Brain microvascular endothelial cell (primary cell): ENCODE measurements around the gene MARS1.
A peak's percentile ranks its signal among the peaks of the same experiment; 100 is the strongest.

Experiments used
- DNase-seq: peaks from one replicate; pipeline ENCODE4 v3.0.0-alpha.2; 2020
- H3K27ac ChIP-seq: fragments of 250-450 bp; sonication (Bioruptor Pico); 2 replicates; pipeline ENCODE4 v1.5.1; 2020; ENCODE audit warnings: mild to moderate bottlenecking, moderate library complexity
- H3K27me3 ChIP-seq: fragments of 250-450 bp; sonication (Bioruptor Pico); replicated peaks from 2 replicates; pipeline ENCODE4 v1.5.1; 2020; ENCODE audit warnings: mild to moderate bottlenecking
- H3K36me3 ChIP-seq: fragments of 250-450 bp; sonication (Bioruptor Pico); replicated peaks from 2 replicates; pipeline ENCODE4 v1.5.1; 2020; ENCODE audit warnings: mild to moderate bottlenecking
- H3K4me3 ChIP-seq: 2 replicates; pipeline ENCODE4 v1.5.1; 2011; ENCODE audit warnings: low read depth, mild to moderate bottlenecking, control low read depth, low read length, moderate library complexity
- in situ Hi-C: cut with HindIII; loops from 2 replicates; pipeline ENCODE4 v1.10.0; 2017; ENCODE audit warnings: low sequenced_read_pairs, low pct_ligation_motif_present
- TF ChIP-seq, protein P1 (sequence below): IDR thresholded peaks from 2 replicates; pipeline ENCODE4 v1.5.1; 2011; ENCODE audit warnings: low read depth, mild to moderate bottlenecking, moderate library complexity, low read length, control low read depth, inconsistent platforms; ENCODE audit errors: missing control alignments

Gene MARS1

GRCh38 chr12:57518920-57519795 lies 31.3 kb downstream of the MARS1 start:
- Histone ChIP-seq H3K27ac (peak overlapping the region; percentile 98), H3K36me3 (peaks cover 44% of the 10 kb centered on the region), H3K27me3 (no peaks in the 10 kb centered on the region), H3K4me3 (peak overlapping the region; percentile 80)
- TF ChIP-seq, protein P1, sequence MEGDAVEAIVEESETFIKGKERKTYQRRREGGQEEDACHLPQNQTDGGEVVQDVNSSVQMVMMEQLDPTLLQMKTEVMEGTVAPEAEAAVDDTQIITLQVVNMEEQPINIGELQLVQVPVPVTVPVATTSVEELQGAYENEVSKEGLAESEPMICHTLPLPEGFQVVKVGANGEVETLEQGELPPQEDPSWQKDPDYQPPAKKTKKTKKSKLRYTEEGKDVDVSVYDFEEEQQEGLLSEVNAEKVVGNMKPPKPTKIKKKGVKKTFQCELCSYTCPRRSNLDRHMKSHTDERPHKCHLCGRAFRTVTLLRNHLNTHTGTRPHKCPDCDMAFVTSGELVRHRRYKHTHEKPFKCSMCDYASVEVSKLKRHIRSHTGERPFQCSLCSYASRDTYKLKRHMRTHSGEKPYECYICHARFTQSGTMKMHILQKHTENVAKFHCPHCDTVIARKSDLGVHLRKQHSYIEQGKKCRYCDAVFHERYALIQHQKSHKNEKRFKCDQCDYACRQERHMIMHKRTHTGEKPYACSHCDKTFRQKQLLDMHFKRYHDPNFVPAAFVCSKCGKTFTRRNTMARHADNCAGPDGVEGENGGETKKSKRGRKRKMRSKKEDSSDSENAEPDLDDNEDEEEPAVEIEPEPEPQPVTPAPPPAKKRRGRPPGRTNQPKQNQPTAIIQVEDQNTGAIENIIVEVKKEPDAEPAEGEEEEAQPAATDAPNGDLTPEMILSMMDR: no peak
- in situ Hi-C loops: no loop called here
- DNase-seq: peak; percentile 48

GRCh38 chr12:57519796-57520052 lies 31.9 kb downstream of the MARS1 start:
- DNase-seq: peak; percentile 39
- Histone ChIP-seq H3K27ac (peak overlapping the region; percentile 98), H3K36me3 (peaks cover 41% of the 10 kb centered on the region), H3K27me3 (no peaks in the 10 kb centered on the region), H3K4me3 (peak overlapping the region; percentile 80)
- TF ChIP-seq, protein P1: no peak
- in situ Hi-C loops: no loop called here

GRCh38 chr12:57520053-57520818 lies 32.4 kb downstream of the MARS1 start, which contains the start of gene DDIT3:
DDIT3 (minus strand) TSS chr12:57520514; CDS start chr12:57517406, 3,108 bp downstream.
- H3K36me3 ChIP-seq: peaks cover 40% of the 10 kb centered on the region

GRCh38 chr12:57521525-57522010 lies 33.7 kb downstream of the MARS1 start:
- peaks cover 29% of the 10 kb centered on the region for H3K36me3 ChIP-seq
- DNase-seq: no peak
- TF ChIP-seq, protein P1: peak; percentile 26
- H3K4me3 ChIP-seq: no peak overlapping the region
- H3K27ac ChIP-seq: peak overlapping the region; percentile 75
- in situ Hi-C loops: no loop called here
- H3K27me3 ChIP-seq: no peaks in the 10 kb centered on the region

More at GRCh38 chr12:57520053-57520818, 32.4 kb downstream of the MARS1 start, which contains the start of gene DDIT3:
- H3K27me3 ChIP-seq: no peaks in the 10 kb centered on the region
- in situ Hi-C loops: no loop called here
- DNase-seq: peak; percentile 98
- TF ChIP-seq, protein P1: no peak
- peak within 1 kb of the TSS; percentile 98 for H3K27ac ChIP-seq
- peak within 1 kb of the TSS; percentile 80 for H3K4me3 ChIP-seq

DNA sequence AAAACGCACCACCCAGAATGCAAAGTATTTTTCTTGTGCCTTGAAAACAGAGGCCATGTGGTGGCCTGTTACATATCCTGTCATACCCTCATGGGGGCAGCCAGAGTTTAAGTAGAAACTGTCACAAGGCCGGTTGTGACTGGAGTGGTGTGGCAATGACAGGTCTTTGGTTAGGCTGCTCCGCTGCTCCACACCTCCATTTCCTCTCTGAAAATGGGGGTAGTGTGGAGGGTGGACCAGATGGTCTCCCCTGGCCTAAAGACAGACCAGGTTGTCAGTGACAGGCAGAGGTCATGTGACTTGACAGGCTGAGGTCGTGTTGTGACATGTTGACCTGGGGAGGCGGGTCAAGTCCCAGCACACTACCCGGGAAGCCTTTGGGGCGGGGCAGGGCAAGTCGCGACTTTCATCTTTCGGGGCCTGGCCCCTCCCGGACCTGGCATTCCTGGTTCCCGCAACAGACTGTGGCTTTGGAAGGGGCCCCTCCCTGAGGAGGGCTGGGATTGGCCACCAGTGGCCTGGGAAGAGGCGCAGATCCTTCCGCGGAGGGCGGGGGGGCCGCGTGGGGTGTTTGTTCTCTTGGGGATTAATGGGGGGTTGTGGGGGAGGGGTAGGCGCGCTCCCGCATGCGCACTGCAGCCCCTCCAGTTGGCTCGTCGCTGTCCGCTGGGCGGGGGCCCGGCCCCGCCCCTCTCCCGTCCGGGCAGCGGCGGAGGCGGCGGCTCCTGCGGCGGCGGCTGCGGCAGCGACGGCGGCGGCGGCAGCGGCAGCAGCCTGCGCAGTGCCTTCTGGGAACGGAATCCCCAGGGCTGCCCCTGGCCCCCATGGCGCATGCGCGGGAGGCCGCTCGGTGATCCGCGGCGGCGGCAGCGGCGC lies 34.4 kb downstream of the MARS1 start, which contains the start of gene MBD6:
Gene MBD6, plus strand, starts transcription at position 814 of the 876 bp plus-strand sequence. CDS start 1,480 bp downstream, outside the sequence.
- Histone ChIP-seq H3K4me3 (peak within 1 kb of the TSS; percentile 77), H3K27me3 (no peaks in the 10 kb centered on the region), H3K27ac (peak within 1 kb of the TSS; percentile 75), H3K36me3 (peaks cover 27% of the 10 kb centered on the region)
- in situ Hi-C loops: no loop called here
- peak; percentile 83 for DNase-seq
- TF ChIP-seq, protein P1: no peak
